Parathyroid adenoma (tissue), 2 donors: ENCODE data around the gene WWOX.

Experiments used
- H2AFZ ChIP-seq: fragments of 300-600 bp; sonication (generic); one replicate; pipeline ENCODE4 v1.7.0; 2017; ENCODE audit warnings: antibody characterized with exemption, mild to moderate bottlenecking
- H3K27ac ChIP-seq: fragments of 300-600 bp; sonication (generic); one replicate; pipeline ENCODE4 v1.7.0; 2017
- H3K27me3 ChIP-seq: fragments of 300-600 bp; sonication (generic); one replicate; pipeline ENCODE4 v1.7.0; 2017; ENCODE audit warnings: low read length; ENCODE audit not compliant: control insufficient read depth, insufficient read depth
- H3K36me3 ChIP-seq: fragments of 300-600 bp; sonication (generic); one replicate; pipeline ENCODE4 v1.7.0; 2017; ENCODE audit warnings: low read length; ENCODE audit not compliant: control insufficient read depth, insufficient read depth
- H3K4me1 ChIP-seq: fragments of 300-600 bp; sonication (generic); one replicate; pipeline ENCODE4 v1.7.0; 2017; ENCODE audit warnings: control low read depth
- H3K4me2 ChIP-seq: fragments of 300-600 bp; sonication (generic); one replicate; pipeline ENCODE4 v1.7.0; 2017; ENCODE audit warnings: low read length
- H3K4me3 ChIP-seq: fragments of 300-600 bp; sonication (generic); one replicate; pipeline ENCODE4 v1.7.0; 2017; ENCODE audit warnings: low read depth, low read length
- H3K79me2 ChIP-seq: fragments of 300-600 bp; sonication (generic); one replicate; pipeline ENCODE4 v1.7.0; 2017; ENCODE audit warnings: control low read depth
- H3K9ac ChIP-seq: fragments of 300-600 bp; sonication (generic); one replicate; pipeline ENCODE4 v1.7.0; 2017; ENCODE audit warnings: mild to moderate bottlenecking
- H3K9me3 ChIP-seq: fragments of 300-600 bp; sonication (generic); one replicate; pipeline ENCODE4 v1.7.0; 2017; ENCODE audit warnings: low read length; ENCODE audit not compliant: control insufficient read depth
- TF ChIP-seq, protein P1 (sequence below): fragments of 300-600 bp; sonication (generic); IDR thresholded peaks from one replicate; pipeline ENCODE4 v1.7.0; 2017; ENCODE audit warnings: antibody characterized with exemption, mild to moderate bottlenecking
- donor health status: primary hyperparathyroidism.

Gene WWOX

DNA sequence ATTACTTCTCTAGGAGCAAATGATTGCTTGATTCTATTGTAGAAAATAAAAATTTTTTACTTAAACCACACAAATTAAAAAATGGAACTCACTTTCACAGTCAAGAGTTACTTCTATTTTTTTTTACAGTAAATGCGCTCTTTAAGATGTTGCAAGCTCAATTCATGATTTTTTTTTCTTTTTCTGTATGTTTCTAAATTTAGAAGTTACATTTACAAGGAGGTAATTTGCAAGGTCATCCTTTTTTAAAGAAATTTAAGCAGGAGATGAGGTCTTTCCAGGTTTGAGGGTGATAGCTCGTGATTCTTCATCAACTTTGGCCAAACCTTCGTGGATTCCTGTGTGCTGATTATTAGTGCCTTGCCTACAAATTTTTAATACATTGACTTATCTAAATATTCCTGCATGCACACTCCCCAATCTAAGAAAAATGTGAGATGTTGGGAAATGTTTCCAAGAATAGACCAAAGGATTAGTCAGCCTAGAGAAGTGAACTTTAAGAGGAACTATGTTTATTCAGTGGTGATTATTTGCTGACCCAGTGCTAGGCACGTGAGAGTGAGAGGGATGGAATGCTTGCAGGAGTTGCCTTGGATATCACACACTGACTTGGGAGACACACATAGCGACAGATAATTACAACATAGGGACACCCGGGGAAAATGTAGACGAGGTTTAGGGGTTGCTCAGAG lies 1071.2 kb downstream of the WWOX start:
- H3K27ac ChIP-seq = no peak overlapping the region
- no peak overlapping the region for H3K9ac ChIP-seq

DNA sequence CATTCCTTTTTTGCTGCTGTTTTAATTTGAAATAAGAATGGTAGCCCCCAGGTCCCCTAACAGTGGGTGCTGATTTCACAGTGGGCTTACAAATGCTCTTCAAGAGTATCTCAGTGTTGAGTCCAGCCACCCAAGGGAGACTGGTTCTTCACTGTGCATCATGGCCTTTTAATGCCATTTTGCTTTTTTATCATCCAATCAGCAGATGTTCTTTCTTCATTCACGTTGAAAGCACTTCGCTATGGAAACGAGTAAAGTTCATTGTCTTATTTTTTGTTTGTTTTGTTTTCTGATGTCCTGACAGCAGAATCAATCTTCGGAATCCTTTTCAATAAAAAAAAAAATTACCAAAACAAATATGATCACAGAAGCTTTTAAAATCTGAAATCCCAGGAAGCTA lies 1072.0 kb downstream of the WWOX start:
- Histone ChIP-seq H3K4me3 (no peak overlapping the region), H2AFZ (no peak overlapping the region), H3K9me3 (no peaks in the 10 kb centered on the region), H3K36me3 (no peaks in the 10 kb centered on the region), H3K9ac (no peak overlapping the region), H3K79me2 (no peaks in the 10 kb centered on the region), H3K4me2 (no peak overlapping the region), H3K4me1 (no peaks in the 10 kb centered on the region), H3K27me3 (no peaks in the 10 kb centered on the region), H3K27ac (no peak overlapping the region)
- TF ChIP-seq, protein P1, sequence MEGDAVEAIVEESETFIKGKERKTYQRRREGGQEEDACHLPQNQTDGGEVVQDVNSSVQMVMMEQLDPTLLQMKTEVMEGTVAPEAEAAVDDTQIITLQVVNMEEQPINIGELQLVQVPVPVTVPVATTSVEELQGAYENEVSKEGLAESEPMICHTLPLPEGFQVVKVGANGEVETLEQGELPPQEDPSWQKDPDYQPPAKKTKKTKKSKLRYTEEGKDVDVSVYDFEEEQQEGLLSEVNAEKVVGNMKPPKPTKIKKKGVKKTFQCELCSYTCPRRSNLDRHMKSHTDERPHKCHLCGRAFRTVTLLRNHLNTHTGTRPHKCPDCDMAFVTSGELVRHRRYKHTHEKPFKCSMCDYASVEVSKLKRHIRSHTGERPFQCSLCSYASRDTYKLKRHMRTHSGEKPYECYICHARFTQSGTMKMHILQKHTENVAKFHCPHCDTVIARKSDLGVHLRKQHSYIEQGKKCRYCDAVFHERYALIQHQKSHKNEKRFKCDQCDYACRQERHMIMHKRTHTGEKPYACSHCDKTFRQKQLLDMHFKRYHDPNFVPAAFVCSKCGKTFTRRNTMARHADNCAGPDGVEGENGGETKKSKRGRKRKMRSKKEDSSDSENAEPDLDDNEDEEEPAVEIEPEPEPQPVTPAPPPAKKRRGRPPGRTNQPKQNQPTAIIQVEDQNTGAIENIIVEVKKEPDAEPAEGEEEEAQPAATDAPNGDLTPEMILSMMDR = no peak

More for the DNA sequence above, 1071.2 kb downstream of the WWOX start:
- Histone ChIP-seq H3K9me3 (no peaks in the 10 kb centered on the region), H3K4me1 (no peaks in the 10 kb centered on the region), H3K36me3 (no peaks in the 10 kb centered on the region), H3K79me2 (no peaks in the 10 kb centered on the region), H3K4me3 (no peak overlapping the region), H3K4me2 (no peak overlapping the region), H2AFZ (no peak overlapping the region), H3K27me3 (no peaks in the 10 kb centered on the region)
- TF ChIP-seq, protein P1 = no peak

DNA sequence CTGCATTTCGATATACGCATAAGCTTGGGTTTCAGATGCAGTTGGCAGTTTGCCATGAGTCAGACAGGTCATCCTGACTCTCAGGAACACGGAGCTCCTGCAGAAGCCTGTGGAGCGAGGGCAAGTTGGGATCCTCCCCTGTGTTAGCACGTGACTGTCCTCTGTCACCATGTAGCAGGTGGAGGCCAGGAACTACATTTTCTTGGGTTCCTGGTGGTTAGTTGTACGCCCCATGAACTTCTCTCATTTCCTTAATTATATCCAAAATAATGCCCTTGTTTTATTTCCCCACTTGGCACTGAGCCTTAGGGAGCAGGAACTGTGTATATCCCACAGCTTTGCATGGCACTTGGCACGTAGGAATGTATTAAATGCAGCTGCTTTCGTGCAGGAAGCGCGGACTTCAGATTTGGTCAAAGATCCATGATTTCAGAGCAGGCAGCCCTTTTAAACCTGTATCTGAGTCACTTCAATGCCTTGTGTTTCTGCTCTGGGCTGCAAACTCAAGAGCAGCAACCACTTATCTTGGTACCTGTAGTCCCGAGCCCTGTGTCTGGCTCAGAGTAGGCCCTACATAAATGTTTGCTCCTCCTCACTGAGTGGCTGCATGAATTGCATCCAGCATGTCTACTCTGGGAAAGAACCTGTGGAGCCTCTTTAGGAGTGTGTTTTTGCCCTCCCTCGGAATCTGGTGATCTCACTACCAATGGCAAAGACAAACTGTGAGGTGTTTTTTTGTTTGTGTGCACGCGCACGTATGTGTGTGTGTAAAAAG lies 1072.7 kb downstream of the WWOX start:
- Histone ChIP-seq H3K36me3 (no peaks in the 10 kb centered on the region), H3K4me1 (no peaks in the 10 kb centered on the region), H3K9ac (no peak overlapping the region), H3K27me3 (no peaks in the 10 kb centered on the region), H3K4me2 (no peak overlapping the region), H3K27ac (no peak overlapping the region), H3K9me3 (no peaks in the 10 kb centered on the region), H2AFZ (no peak overlapping the region), H3K4me3 (no peak overlapping the region), H3K79me2 (no peaks in the 10 kb centered on the region)
- TF ChIP-seq, protein P1 = no peak

DNA sequence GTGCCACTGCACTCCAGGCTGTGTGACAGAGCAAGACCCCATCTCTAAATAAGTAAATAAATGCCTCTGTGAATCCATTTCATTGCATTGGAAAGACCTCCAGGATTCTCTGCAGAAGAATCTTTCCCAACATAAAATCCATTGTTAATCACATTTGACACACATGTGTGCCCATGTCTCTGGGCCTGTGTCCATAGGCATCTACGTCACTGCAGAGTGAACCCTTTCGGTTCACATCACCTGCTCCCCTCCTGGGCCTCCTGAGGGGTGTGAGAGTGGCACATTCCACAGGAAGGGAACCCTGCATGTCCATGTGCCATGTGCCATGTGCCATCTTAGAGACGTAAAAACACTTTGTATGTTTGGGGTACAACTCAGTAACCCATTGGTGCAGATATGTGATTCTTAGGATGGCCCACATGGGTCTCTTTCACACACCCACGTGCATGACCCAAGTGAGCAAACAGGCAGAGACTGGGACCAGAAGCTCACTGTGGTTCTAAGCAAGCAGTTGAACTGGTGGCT lies 1073.6 kb downstream of the WWOX start:
- Histone ChIP-seq H3K27me3 (no peaks in the 10 kb centered on the region), H3K9me3 (no peaks in the 10 kb centered on the region), H3K27ac (no peak overlapping the region), H2AFZ (no peak overlapping the region), H3K4me3 (no peak overlapping the region), H3K36me3 (no peaks in the 10 kb centered on the region), H3K4me1 (no peaks in the 10 kb centered on the region), H3K79me2 (no peaks in the 10 kb centered on the region), H3K4me2 (no peak overlapping the region), H3K9ac (no peak overlapping the region)
- TF ChIP-seq, protein P1 = no peak
